Activated CD4-positive, alpha-beta T cell treated with anti-CD3 and anti-CD28 coated beads for 4 hours (primary cell): Measurements from ENCODE around the gene WSCD1.

Experiments
- DNase-seq, 2 donors: peaks; one replicate each; pipeline ENCODE4 v3.0.0-alpha.2; 2020

Gene WSCD1

GRCh38 chr17:6061290-6061689 is 8.9 kb upstream of the WSCD1 start:
- no peak for DNase-seq

- DNase-seq, result no peak
Observed at GRCh38 chr17:6064868-6065267, 5.3 kb upstream of the WSCD1 start.

DNA sequence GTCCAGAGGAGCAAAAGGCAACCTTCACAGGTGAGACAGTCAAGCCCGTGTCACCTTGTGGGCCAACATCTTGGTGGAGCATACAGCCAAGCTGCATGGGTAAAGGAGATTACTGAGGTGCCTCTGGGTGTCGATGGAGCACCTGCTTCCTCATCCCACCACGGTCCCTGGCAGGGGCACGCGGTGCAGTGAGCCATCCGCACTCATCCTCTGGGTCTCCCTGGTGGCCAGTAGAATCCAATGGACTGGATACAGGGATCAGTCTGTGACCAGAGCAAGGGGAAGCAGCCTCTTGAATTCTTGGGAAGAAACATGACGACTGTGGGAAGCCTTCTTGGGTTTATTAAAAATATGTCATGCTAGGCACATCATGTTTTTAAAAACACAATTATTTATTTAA is 4.8 kb upstream of the WSCD1 start:
- DNase-seq, result no peak

- DNase-seq, result no peak
Observed at GRCh38 chr17:6066183-6066948, 3.8 kb upstream of the WSCD1 start.

GRCh38 chr17:6067060-6067459 is 3.1 kb upstream of the WSCD1 start:
- no peak for DNase-seq

GRCh38 chr17:6070430-6070912 is 292 bp downstream of the WSCD1 start:
- no peak for DNase-seq

DNA sequence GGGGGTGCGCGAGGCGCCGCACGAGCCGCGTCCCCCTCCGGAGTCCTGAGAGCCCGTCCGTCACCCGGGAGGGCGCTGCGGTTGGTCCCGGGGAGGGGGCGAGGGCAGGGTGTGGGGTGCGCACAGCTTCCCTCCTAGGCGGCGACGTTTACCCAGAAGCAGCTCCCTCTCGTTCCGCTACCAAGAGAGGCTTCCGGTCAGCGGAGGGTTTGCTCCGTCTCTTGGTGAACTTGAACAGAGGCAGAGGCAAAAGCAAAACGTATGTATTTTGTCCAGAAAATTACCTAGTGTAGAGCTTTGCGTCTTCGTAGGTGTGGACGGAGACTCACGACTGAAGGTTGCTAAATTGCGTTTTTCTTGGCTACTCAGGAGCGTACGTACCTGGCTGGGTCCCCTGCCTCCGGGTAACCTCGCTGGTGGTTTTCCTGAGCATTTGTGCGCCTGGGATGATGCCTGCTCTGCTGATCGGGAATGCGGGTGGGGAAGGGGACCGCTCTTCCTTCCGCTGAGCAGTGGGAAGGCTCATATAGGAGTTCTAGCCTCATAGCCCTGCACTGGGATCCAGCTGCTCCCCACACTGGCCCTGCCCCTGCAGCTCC is 833 bp downstream of the WSCD1 start:
- DNase-seq, result no peak

GRCh38 chr17:6071528-6072065 is 1.4 kb downstream of the WSCD1 start:
- DNase-seq, result no peak

- DNase-seq, result no peak
Observed at GRCh38 chr17:6072157-6072556, 2.0 kb downstream of the WSCD1 start.

GRCh38 chr17:6072611-6073010 is 2.4 kb downstream of the WSCD1 start:
- no peak for DNase-seq

DNA sequence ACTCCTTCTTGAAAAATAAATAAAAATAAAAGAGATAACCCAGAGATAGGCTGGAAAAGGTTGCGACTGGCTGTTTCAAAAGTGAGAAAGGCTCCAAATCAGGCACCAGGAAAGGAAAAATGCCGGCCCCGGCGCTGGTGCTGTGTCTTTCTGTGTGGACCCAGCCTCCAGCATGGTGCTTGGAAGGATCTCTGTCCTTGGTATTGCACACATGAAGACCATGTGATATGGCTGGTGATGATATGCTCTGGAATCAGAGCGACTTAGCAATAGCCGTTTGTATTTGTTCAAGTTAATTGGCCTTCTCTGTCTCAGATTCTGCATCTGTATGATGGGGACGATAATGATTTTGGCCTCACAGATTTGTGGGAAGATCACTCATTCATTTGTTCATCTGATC is 3.4 kb downstream of the WSCD1 start:
- no peak for DNase-seq

GRCh38 chr17:6075050-6075449 is 4.9 kb downstream of the WSCD1 start:
- no peak for DNase-seq

DNA sequence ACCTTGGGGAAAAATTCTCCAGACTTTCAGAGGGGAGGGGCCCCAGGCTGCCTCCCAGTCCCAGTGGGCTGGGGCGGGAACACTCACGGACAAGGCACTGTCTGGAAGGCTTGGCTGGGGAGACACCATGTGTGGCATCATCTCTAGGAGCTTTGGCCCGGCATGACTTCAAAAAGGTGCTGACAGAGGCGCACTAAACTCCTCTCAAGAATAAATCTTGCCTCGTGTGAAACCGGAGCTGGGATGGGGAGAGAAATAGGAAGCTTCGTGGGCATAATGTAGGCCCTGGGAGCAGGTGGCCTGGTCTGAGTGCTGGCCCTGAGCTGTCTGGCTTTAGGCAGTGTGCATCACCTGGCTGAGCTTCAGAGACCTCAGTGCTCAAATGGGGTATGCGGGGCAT is 5.7 kb downstream of the WSCD1 start:
- no peak for DNase-seq

GRCh38 chr17:6077752-6078151 is 7.6 kb downstream of the WSCD1 start:
- DNase-seq, result no peak

GRCh38 chr17:6078458-6078871 is 8.3 kb downstream of the WSCD1 start:
- no peak for DNase-seq

GRCh38 chr17:6079155-6079888 is 9.1 kb downstream of the WSCD1 start:
- no peak for DNase-seq

DNA sequence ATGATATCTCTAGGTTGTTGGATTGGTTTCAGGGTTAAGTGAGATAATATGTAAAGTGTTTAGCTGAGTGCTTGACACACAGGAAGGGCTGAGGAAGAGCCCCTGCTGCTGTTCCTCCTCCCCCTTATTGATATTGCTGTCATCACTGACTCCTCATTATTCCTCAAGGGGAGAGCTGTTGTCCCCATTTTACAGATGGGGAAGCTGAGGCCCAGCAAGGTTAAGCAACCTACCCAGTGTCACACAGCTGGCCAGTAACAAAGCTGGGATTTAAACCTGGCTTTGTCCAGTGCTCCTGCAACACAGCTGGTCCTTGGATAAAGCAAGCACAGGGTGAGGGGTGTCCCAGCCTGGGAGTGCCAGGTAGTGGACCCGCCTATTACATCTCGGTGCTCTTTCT is 9.8 kb downstream of the WSCD1 start:
- no peak for DNase-seq

DNA sequence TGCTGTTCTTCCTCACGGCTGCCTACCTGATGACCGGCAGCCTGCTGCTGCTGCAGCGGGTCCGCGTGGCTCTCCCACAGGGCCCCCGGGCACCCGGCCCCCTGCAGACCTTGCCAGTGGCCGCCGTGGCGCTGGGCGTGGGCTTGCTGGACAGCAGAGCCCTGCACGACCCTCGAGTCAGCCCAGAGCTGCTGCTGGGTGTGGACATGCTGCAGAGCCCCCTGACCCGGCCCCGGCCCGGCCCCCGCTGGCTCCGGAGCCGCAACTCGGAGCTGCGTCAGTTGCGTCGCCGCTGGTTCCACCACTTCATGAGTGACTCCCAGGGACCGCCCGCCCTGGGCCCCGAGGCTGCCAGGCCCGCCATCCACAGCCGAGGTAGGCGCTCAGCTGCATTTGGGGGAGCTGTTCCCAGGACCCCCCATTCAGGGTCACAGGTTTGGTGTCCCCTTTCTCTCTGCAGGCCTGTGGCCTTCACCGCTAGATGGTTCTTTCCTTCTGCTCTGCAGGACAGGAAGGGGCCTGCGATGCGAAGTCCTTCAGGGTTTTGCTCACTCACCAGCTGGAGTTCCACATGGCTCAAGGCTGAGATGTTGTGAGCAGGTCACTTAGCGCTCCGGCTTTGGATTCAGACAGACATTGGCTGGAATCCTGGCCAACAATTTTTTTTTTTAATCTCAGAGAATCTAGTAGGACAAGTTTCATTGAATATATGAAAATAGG is 10.7 kb downstream of the WSCD1 start:
- no peak for DNase-seq

GRCh38 chr17:6082335-6082734 is 12.2 kb downstream of the WSCD1 start:
- no peak for DNase-seq

DNA sequence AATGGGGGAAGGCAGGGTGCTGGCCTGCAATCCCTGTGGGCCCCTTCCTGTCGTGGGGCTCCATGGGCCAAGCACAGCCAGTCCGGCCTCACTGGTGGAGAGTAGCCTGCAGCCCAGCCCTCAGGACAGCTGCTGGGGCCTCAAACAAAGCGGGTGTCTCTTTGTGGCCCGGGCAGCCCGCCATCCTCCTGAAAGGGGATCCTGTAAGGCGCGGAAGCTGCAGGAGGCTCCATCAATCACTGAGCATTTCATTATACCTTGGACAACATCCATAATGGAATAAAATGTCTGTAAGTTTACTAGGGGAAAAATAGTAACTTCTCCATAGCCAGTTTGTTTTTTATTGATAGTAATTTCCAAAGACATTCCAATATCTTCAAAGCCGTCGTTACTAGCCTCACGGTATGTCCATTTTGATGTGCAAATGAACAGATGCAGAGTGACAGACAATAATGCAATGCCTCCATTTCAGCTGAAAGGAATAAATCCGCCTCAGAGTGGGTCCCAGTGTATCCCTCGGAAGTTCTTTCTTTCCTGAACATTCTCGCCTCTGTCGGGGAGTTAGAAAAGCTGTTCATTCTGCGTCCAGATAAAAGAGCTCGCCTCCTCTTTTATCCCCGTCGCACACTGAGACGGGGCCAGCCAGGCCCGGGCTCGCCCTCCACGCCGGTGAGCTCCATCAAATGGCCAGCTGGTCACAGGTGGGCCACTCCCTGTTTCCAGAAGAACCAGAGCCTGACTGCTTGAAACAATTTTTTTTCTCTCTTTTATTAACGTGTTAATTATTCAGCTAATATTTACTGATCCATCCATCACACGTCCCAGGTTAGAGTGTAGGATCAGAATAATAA is 14.4 kb downstream of the WSCD1 start:
- DNase-seq, result no peak

- no peak for DNase-seq
Observed at GRCh38 chr17:6085812-6086211, 15.6 kb downstream of the WSCD1 start.
